ENCODE data around the gene KLKB1. TPM values are rescaled to one million over a fixed set of nuclear protein-coding genes. Genes with fewer than 3 reads are reported as not detected.

Gene KLKB1
- total RNA-seq, 2 donors from 2014 or later, result 0.27 to 0.50 TPM

GRCh38 chr4:186285147-186285546, 57.8 kb downstream of the KLKB1 start:
- no peaks in the 10 kb centered on the region for H3K27me3 ChIP-seq
- no peak overlapping the region for H3K4me3 ChIP-seq
- H3K36me3 ChIP-seq, result no peaks in the 10 kb centered on the region
- H3K27ac ChIP-seq, result no peak overlapping the region
- H3K4me1 ChIP-seq, result no peaks in the 10 kb centered on the region
- intact Hi-C loops (cut with DNase I), result no loop called here
- no peaks in the 10 kb centered on the region for H3K9me3 ChIP-seq
- no peak overlapping the region for H3K9ac ChIP-seq (ENCODE audit: low read depth in 2 of 2, low read length in 2 of 2)
- TF ChIP-seq CTCF (IDR thresholded peaks at IDR 0.05), result no peak
- DNase-seq, result no peak

- no peak overlapping the region for H3K4me3 ChIP-seq
- H3K36me3 ChIP-seq, result no peaks in the 10 kb centered on the region
- no peaks in the 10 kb centered on the region for H3K9me3 ChIP-seq
- H3K9ac ChIP-seq (ENCODE audit: low read depth in 2 of 2, low read length in 2 of 2), result no peak overlapping the region
- no peak for DNase-seq
- no peak for TF ChIP-seq CTCF (IDR thresholded peaks at IDR 0.05)
- H3K4me1 ChIP-seq, result no peaks in the 10 kb centered on the region
- intact Hi-C loops (cut with DNase I), result no loop called here
- no peaks in the 10 kb centered on the region for H3K27me3 ChIP-seq
- H3K27ac ChIP-seq, result no peak overlapping the region
Measured at GRCh38 chr4:186286581-186286980, 59.3 kb downstream of the KLKB1 start.

GRCh38 chr4:186291256-186291890, 64.1 kb downstream of the KLKB1 start:
- no peaks in the 10 kb centered on the region for H3K9me3 ChIP-seq
- no peak for TF ChIP-seq CTCF (IDR thresholded peaks at IDR 0.05)
- no peak overlapping the region for H3K27ac ChIP-seq
- H3K9ac ChIP-seq (ENCODE audit: low read depth in 2 of 2, low read length in 2 of 2), result no peak overlapping the region
- H3K4me3 ChIP-seq, result no peak overlapping the region
- H3K27me3 ChIP-seq, result no peaks in the 10 kb centered on the region
- intact Hi-C loops (cut with DNase I), result no loop called here
- no peak for DNase-seq
- no peaks in the 10 kb centered on the region for H3K4me1 ChIP-seq
- H3K36me3 ChIP-seq, result no peaks in the 10 kb centered on the region

GRCh38 chr4:186294160-186294559, 66.9 kb downstream of the KLKB1 start:
- H3K27me3 ChIP-seq, result no peaks in the 10 kb centered on the region
- DNase-seq, result no peak
- no peaks in the 10 kb centered on the region for H3K4me1 ChIP-seq
- no peaks in the 10 kb centered on the region for H3K36me3 ChIP-seq
- TF ChIP-seq CTCF (IDR thresholded peaks at IDR 0.05), result no peak
- H3K27ac ChIP-seq, result no peak overlapping the region
- no peaks in the 10 kb centered on the region for H3K9me3 ChIP-seq
- H3K9ac ChIP-seq (ENCODE audit: low read depth in 2 of 2, low read length in 2 of 2), result no peak overlapping the region
- H3K4me3 ChIP-seq, result no peak overlapping the region
- intact Hi-C loops (cut with DNase I), result no loop called here

GRCh38 chr4:186296481-186296880, 69.2 kb downstream of the KLKB1 start:
- Histone ChIP-seq H3K9me3 (no peaks in the 10 kb centered on the region), H3K36me3 (no peaks in the 10 kb centered on the region), H3K27ac (no peak overlapping the region), H3K4me3 (no peak overlapping the region), H3K9ac (ENCODE audit: low read depth in 2 of 2, low read length in 2 of 2) (no peak overlapping the region), H3K4me1 (no peaks in the 10 kb centered on the region), H3K27me3 (no peaks in the 10 kb centered on the region)
- no peak for DNase-seq
- TF ChIP-seq CTCF (IDR thresholded peaks at IDR 0.05), result no peak
- intact Hi-C loops (cut with DNase I), result loop anchor here (2.0 kb wide), 1 partner anchor 292 kb away; no protein-coding TSS in a partner anchor

All from colonic mucosa (tissue), 4 donors.